Stomach (tissue), 19 donors: ENCODE measurements around the gene FAM90A26. TPM values are rescaled to one million over a fixed set of nuclear protein-coding genes. Genes with fewer than 3 reads are reported as not detected.
"Not testable (repeated sequence)": the region's sequence is repeated elsewhere in the genome, so short reads cannot be mapped to it uniquely, and the experiment has no call there.

ENCODE experiments used
- DNase-seq, 2 donors: peaks; one replicate each; pipeline versions ENCODE4 v3.0.0 to v3.0.0-alpha.2; 2013 to 2019
- H3K27ac ChIP-seq, 5 donors: fragments of 200-600 bp in 4 of 5; sonication (generic) in 4 of 5; one replicate each; pipeline ENCODE4 v1.5.1; 2013 to 2019; ENCODE audit warnings: mild to moderate bottlenecking in 1 of 5, moderate library complexity in 1 of 5
- H3K27me3 ChIP-seq, 3 donors: fragments of 200-600 bp; sonication (generic); one replicate each; pipeline ENCODE4 v1.5.1; 2017 to 2019; ENCODE audit warnings: mixed run types in 1 of 3
- H3K36me3 ChIP-seq, 4 donors: fragments of 200-600 bp; sonication (generic); 1 replicate in 3 of 4; 2 replicates in 1 of 4; pipeline ENCODE4 v1.5.1; 2016 to 2019
- H3K4me1 ChIP-seq, 4 donors: fragments of 200-600 bp; sonication (generic); one replicate each; pipeline ENCODE4 v1.5.1; 2016 to 2019
- H3K4me3 ChIP-seq, 4 donors: fragments of 200-600 bp; sonication (generic) in 3 of 4; one replicate each; pipeline ENCODE4 v1.5.1; 2016 to 2019; ENCODE audit warnings: mild to moderate bottlenecking in 1 of 4
- H3K9me3 ChIP-seq, 4 donors: fragments of 200-600 bp; sonication (generic); one replicate each; pipeline ENCODE4 v1.5.1; 2016 to 2019
- CTCF ChIP-seq, 7 experiments: fragments of 450-650 bp in 4 of 7; fragments of 200-600 bp in 3 of 7; sonication (generic) in 3 of 7; IDR thresholded peaks; one replicate each; pipeline ENCODE4 v1.5.1; 2016 to 2019; ENCODE audit warnings: antibody characterized with exemption in 7 of 7, control low read depth in 2 of 7, mild to moderate bottlenecking in 1 of 7
- POLR2AphosphoS5 ChIP-seq, 3 donors: sonication (generic); formaldehyde crosslinking; IDR thresholded peaks; one replicate each; pipeline ENCODE4 v1.6.1; 2016; ENCODE audit warnings: antibody characterized with exemption in 3 of 3
- WGBS, 5 donors: extraction: QIAGEN DNeasy Blood & Tissue Kit in 3 of 5; methylation state at CpG; one replicate each; pipeline versions ENCODE4 v1.1.5 to v1.1.7; 2013 to 2018; 5-methylcytosine and 5-hydroxymethylcytosine counted together
- intact Hi-C: fragments of 100-400 bp; cut with DNase I; formaldehyde crosslinking; loops from one replicate; pipeline ENCODE4 v1.15.1; 2023; ENCODE audit warnings: low total_unique reads
- long read RNA-seq, 10 donors: transcript quantifications; one replicate each; lab custom pipeline, GENCODE V29; 2026
- polyA plus RNA-seq, 3 donors: library from polyadenylated mRNA; stranded (reverse); fragments of 200-250 nt; gene quantifications; one replicate each; pipeline ENCODE4 v1.2.3, GENCODE V29; 2013
- total RNA-seq, 5 donors: library from RNA; depleted of rRNA; stranded (reverse); fragments of >200 nt; gene quantifications; one replicate each; pipeline versions ENCODE4 v1.1.0 to v1.2.3, GENCODE V29; 2014 to 2016
- donor health status: healthy with polysubstance abuse.
- donor health status: Bipolar disorder and iron deficiency.
- donor health status: healthy.

Gene FAM90A26
- total RNA-seq (not detected), polyA plus RNA-seq (not detected)
- long read RNA-seq, donor 1, result 0 reads
- long read RNA-seq, donor 2, result 0 reads
- long read RNA-seq, donor 3, result 0 reads
- long read RNA-seq, donor 4, result 0 reads
- long read RNA-seq, donor 5, result 0 reads
- long read RNA-seq, donor 6, result 0 reads
- long read RNA-seq, donor 7, result 0 reads
- long read RNA-seq, donor 8, result 0 reads
- long read RNA-seq, donor 9, result 0 reads
- long read RNA-seq, donor 10, result 0 reads

DNA sequence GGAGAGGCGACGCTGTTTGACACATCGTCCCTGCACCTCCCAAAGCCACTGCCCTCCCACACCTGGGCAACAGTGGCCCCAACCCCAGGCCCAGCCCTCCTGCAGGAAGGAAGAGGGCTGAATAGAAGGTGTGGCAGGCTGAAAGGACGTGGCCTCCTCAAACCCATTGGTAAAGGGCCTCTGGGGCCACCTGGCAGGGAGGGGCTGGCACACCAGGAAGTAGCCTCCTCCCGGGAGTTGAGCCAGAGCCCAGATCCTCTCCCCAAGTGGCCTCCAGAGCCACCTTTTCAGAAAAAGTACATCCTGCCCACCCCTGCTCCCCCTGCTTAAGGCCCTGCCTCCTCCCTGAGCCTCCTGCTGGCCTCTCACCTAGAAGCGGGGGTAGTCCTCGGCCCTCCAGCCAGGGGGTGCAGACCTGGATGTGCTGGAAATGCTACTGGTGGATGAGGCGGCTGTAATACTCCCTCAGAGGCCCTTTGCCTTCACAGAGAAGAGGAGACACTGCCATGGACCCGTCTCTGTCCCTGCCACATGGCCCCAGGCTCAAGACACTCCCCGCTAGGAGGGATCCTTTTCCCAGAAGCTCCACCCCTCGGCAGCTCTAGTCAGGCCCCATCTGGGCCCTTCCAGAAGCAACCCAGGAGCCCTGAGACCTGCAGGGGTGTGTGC, at the start of gene FAM90A26:
Gene FAM90A26 (plus strand): TSS at position 619 of the 669 bp plus-strand sequence. CDS start 2,764 bp downstream, outside the sequence.
- H3K27me3 ChIP-seq, H3K27ac ChIP-seq, H3K4me3 ChIP-seq, intact Hi-C loops, DNase-seq, H3K4me1 ChIP-seq, H3K9me3 ChIP-seq, H3K36me3 ChIP-seq: not testable (repeated sequence)
- WGBS, 5 donors, result 65 to 71% methylated on average over 5 to 10 of the region's 11 CpGs; no CpG with 5 or more reads in 3 of the 5 donors

- 22 to 53% (median 39%) methylated on average over 8 of the region's 8 CpGs for WGBS, 5 donors
- H3K9me3 ChIP-seq, H3K36me3 ChIP-seq, H3K4me3 ChIP-seq, H3K27ac ChIP-seq, intact Hi-C loops, DNase-seq: not testable (repeated sequence)
- peaks cover 0 to 46% (median 0%) of the 10 kb centered on the region in 3 donors for H3K27me3 ChIP-seq
- peaks cover 0 to 21% (median 17%) of the 10 kb centered on the region in 4 donors for H3K4me1 ChIP-seq
These were observed 47.5 kb upstream of the FAM90A26 start for GRCh38 chr4:9122711-9123110.

GRCh38 chr4:9123572-9124007, 46.6 kb upstream of the FAM90A26 start:
- H3K36me3 ChIP-seq, H3K27ac ChIP-seq, H3K9me3 ChIP-seq, intact Hi-C loops, H3K4me3 ChIP-seq: not testable (repeated sequence)
- peaks cover 0 to 21% (median 17%) of the 10 kb centered on the region in 4 donors for H3K4me1 ChIP-seq
- peaks cover 0 to 46% (median 0%) of the 10 kb centered on the region in 3 donors for H3K27me3 ChIP-seq
- peak; percentile 70 to 74 for DNase-seq
- WGBS, 5 donors, result 0 to 2% (median 2%) methylated on average over 13 of the region's 13 CpGs
- TF ChIP-seq CTCF (IDR thresholded peaks at IDR 0.05), result peak in 5 of 7 experiments; percentile 59 to 92 (median 79)
- peak in 1 of 3 donors; percentile 56 for TF ChIP-seq POLR2AphosphoS5 (IDR thresholded peaks at IDR 0.05)

DNA sequence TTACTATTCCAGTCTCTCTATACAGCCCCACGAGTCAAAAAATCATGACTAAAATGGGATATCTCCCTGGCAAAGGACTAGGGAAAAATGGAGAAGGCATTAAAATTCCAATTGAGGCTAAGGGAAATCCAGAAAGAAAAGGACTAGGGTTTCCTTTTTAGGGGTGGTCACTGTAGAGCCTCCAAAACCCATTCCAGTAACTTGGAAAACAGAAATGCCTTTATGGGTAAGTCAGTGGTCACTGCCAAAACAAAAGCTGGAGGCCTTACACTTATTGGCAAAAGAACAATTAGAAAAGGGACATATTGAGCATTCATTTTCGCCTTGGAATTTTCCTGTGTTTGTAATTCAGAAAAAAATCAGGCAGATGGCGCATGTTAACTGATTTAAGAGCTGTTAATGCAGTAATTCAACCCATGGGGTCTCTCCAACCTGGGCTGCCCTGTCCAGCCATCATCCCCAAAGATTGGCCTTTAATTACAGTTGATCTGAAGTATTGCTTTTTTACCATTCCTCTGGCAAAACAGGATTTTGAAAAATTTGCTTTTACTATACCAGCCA, 44.5 kb upstream of the FAM90A26 start:
- H3K9me3 ChIP-seq, H3K27ac ChIP-seq, intact Hi-C loops, H3K36me3 ChIP-seq, DNase-seq, H3K4me3 ChIP-seq: not testable (repeated sequence)
- Histone ChIP-seq H3K4me1 (peaks cover 0 to 21% (median 17%) of the 10 kb centered on the region in 4 donors), H3K27me3 (peaks cover 0 to 35% (median 0%) of the 10 kb centered on the region in 3 donors)
- 50 to 72% (median 68%) methylated on average over 3 of the region's 3 CpGs for WGBS, 5 donors

- H3K4me3 ChIP-seq, H3K9me3 ChIP-seq, H3K36me3 ChIP-seq, H3K4me1 ChIP-seq, DNase-seq, H3K27ac ChIP-seq, H3K27me3 ChIP-seq, intact Hi-C loops: not testable (repeated sequence)
- WGBS, 5 donors, result 62 to 73% (median 68%) methylated on average over 7 of the region's 7 CpGs
These were observed 38.8 kb upstream of the FAM90A26 start for GRCh38 chr4:9131420-9131819.

DNA sequence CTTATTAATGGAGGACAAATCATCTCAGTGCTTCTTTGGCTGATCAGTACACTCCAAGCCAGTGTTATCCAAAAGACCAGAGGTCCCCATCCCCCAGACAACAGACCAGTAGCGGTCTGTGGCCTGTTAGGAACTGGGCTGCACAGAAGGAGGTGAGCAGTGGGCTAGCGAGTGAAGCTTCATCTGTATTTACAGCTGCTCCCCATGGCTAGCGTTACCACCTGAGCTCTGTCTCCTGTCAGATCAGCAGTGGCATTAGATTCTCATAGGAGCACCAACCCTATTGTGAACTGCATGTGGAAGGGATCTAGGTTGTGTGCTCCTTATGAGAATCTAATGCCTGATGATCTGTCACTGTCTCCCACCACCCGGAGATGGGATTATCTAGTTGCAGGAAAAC, 37.4 kb upstream of the FAM90A26 start:
- H3K27ac ChIP-seq, H3K4me3 ChIP-seq, H3K27me3 ChIP-seq, H3K36me3 ChIP-seq, H3K4me1 ChIP-seq, intact Hi-C loops, H3K9me3 ChIP-seq, DNase-seq: not testable (repeated sequence)
- WGBS, 5 donors, result 91 to 95% (median 95%) methylated on average over 4 of the region's 4 CpGs

GRCh38 chr4:9134011-9134410, 36.2 kb upstream of the FAM90A26 start:
- H3K27ac ChIP-seq, intact Hi-C loops, DNase-seq, H3K9me3 ChIP-seq, H3K4me3 ChIP-seq, H3K36me3 ChIP-seq, H3K4me1 ChIP-seq, H3K27me3 ChIP-seq: not testable (repeated sequence)
- 90 to 97% (median 96%) methylated on average over 5 of the region's 5 CpGs for WGBS, 5 donors

GRCh38 chr4:9134556-9134955, 35.7 kb upstream of the FAM90A26 start:
- DNase-seq, result peak; percentile 39 to 59
- H3K36me3 ChIP-seq, result not testable (repeated sequence)
- WGBS, 5 donors, result 42 to 69% (median 54%) methylated on average over 8 to 12 of the region's 12 CpGs

DNA sequence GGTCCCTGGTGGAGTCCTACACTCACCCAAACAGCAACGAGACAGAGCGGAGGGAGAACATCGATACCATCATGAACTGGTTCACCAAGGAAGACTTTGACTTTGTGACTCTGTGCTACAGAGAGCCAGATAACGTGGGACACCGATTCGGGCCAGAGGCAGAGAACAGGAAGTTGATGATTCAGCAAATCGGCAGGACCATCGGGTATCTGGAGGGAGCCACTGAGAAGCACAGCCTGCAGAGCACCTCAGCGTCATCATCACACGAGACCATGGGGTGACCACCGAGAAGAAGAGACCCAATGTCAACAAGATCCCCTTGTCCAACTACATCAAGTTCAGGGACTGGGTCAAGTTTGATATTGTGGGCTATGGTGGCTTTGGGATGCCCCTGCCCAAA, 29.2 kb upstream of the FAM90A26 start:
- 87 to 93% (median 90%) methylated on average over 5 to 11 of the region's 11 CpGs for WGBS, 5 donors
- H3K27ac ChIP-seq, DNase-seq, H3K9me3 ChIP-seq, H3K4me3 ChIP-seq, H3K4me1 ChIP-seq, H3K27me3 ChIP-seq, intact Hi-C loops: not testable (repeated sequence)
- H3K36me3 ChIP-seq, result peaks cover 0 to 21% (median 4%) of the 10 kb centered on the region in 4 donors

More at GRCh38 chr4:9134556-9134955, 35.7 kb upstream of the FAM90A26 start:
- intact Hi-C loops, H3K9me3 ChIP-seq, H3K4me1 ChIP-seq, H3K27me3 ChIP-seq: not testable (repeated sequence)
- peak overlapping the region in 1 of 5 donors; percentile 8 for H3K27ac ChIP-seq
- H3K4me3 ChIP-seq, result peak overlapping the region in 1 of 4 donors; percentile 6

GRCh38 chr4:9142786-9143185, 27.4 kb upstream of the FAM90A26 start:
- H3K4me1 ChIP-seq, H3K27me3 ChIP-seq, DNase-seq, H3K9me3 ChIP-seq, intact Hi-C loops, H3K27ac ChIP-seq, H3K4me3 ChIP-seq: not testable (repeated sequence)
- peaks cover 0 to 21% (median 4%) of the 10 kb centered on the region in 4 donors for H3K36me3 ChIP-seq
- WGBS, 5 donors, result 82 to 96% (median 92%) methylated on average over 5 to 6 of the region's 6 CpGs
